ENCODE data around the gene SORL1. TPM values are rescaled to one million over a fixed set of nuclear protein-coding genes. Genes with fewer than 3 reads are reported as not detected.

Gene SORL1
- total RNA-seq, 1 experiment from 2014 or later, result 68.3 TPM

- H3K56ac ChIP-seq (ENCODE audit: insufficient read length, low read depth, low read length), result no peak overlapping the region
- no peak overlapping the region for H4K91ac ChIP-seq (ENCODE audit: insufficient read length, low read depth, low read length)
- H3K4me2 ChIP-seq (ENCODE audit: insufficient read depth, insufficient read length, low read length), result no peak overlapping the region
- H3K14ac ChIP-seq (ENCODE audit: insufficient read depth, low read length), result no peak overlapping the region
- H3K4ac ChIP-seq (ENCODE audit: low read depth, low read length), result no peak overlapping the region
- H2AK5ac ChIP-seq (ENCODE audit: insufficient read length, low read length), result no peak overlapping the region
- no peak overlapping the region for H2BK12ac ChIP-seq (ENCODE audit: insufficient read length, low read depth, low read length)
- H3T11ph ChIP-seq (ENCODE audit: low read length), result no peak overlapping the region
- no peaks in the 10 kb centered on the region for H3K27me3 ChIP-seq (ENCODE audit: insufficient read depth, low read length)
- peaks cover 15 to 36% (median 16%) of the 10 kb centered on the region in 3 experiments; a peak in 6 of 7 replicates for H3K36me3 Mint-ChIP-seq (ENCODE audit: insufficient read depth in 1 of 3, low read depth in 3 of 3)
- WGBS (ENCODE audit: extremely low coverage, insufficient read length, low lambda C conversion rate), result no CpG with 5 or more reads among the region's 2 CpGs
- H3K4me1 Mint-ChIP-seq, result peaks cover 72% of the 10 kb centered on the region in 2 experiments
- H3K9me3 ChIP-seq (ENCODE audit: control insufficient read depth, low read depth, low read length), result no peaks in the 10 kb centered on the region
- no peaks in the 10 kb centered on the region for H3K27me3 Mint-ChIP-seq (ENCODE audit: low read depth)
- TF ChIP-seq, protein P1, sequence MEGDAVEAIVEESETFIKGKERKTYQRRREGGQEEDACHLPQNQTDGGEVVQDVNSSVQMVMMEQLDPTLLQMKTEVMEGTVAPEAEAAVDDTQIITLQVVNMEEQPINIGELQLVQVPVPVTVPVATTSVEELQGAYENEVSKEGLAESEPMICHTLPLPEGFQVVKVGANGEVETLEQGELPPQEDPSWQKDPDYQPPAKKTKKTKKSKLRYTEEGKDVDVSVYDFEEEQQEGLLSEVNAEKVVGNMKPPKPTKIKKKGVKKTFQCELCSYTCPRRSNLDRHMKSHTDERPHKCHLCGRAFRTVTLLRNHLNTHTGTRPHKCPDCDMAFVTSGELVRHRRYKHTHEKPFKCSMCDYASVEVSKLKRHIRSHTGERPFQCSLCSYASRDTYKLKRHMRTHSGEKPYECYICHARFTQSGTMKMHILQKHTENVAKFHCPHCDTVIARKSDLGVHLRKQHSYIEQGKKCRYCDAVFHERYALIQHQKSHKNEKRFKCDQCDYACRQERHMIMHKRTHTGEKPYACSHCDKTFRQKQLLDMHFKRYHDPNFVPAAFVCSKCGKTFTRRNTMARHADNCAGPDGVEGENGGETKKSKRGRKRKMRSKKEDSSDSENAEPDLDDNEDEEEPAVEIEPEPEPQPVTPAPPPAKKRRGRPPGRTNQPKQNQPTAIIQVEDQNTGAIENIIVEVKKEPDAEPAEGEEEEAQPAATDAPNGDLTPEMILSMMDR (conservative IDR thresholded peaks at IDR 0.05), result no peak
- peak overlapping the region in 1 of 2 experiments; percentile 41; a peak in 3 of 5 replicates for H3K4me3 Mint-ChIP-seq
- H4K8ac ChIP-seq (replicated peaks; ENCODE audit: insufficient read length, low read depth, low read length), result no peak overlapping the region
- H3K27ac Mint-ChIP-seq, result peak overlapping the region; percentile 44 to 89 (median 83); a peak in 5 of 7 replicates
- no peak overlapping the region for H3K9ac ChIP-seq (ENCODE audit: extremely low read depth, insufficient read length, low read length)
- H2BK15ac ChIP-seq (ENCODE audit: low read depth, low read length), result no peak overlapping the region
- H3K79me1 ChIP-seq (ENCODE audit: insufficient read depth, low read depth, low read length, poor library complexity, severe bottlenecking), result peaks cover 4% of the 10 kb centered on the region
- no peaks in the 10 kb centered on the region for H3K23me2 ChIP-seq (ENCODE audit: insufficient read length, low read depth, low read length, poor library complexity, severe bottlenecking)
- DNase-seq, result no peak
- H3K18ac ChIP-seq (ENCODE audit: insufficient read length, low read depth, low read length), result no peak overlapping the region
- H2BK5ac ChIP-seq (ENCODE audit: insufficient read length, low read length), result no peak overlapping the region
- no peak overlapping the region for H3K27ac ChIP-seq (ENCODE audit: insufficient read length, low read depth, low read length)
- no peak overlapping the region for H4K5ac ChIP-seq (ENCODE audit: insufficient read length, low read depth, low read length)
- H2AFZ ChIP-seq (ENCODE audit: low read length), result no peak overlapping the region
- no peaks in the 10 kb centered on the region for H4K20me1 ChIP-seq (ENCODE audit: control insufficient read depth, insufficient read depth, insufficient read length)
- H2BK120ac ChIP-seq (ENCODE audit: low read depth, low read length, poor library complexity, severe bottlenecking), result no peak overlapping the region
- peaks cover 7% of the 10 kb centered on the region; the same call in 1 of the 2 replicates for H3K79me2 ChIP-seq (ENCODE audit: insufficient read depth, low read length)
- no peaks in the 10 kb centered on the region for H3K9me3 Mint-ChIP-seq
- H2BK20ac ChIP-seq (ENCODE audit: low read depth, low read length, poor library complexity, severe bottlenecking), result no peak overlapping the region
- H3K23ac ChIP-seq (ENCODE audit: insufficient read length, low read depth, low read length), result no peak overlapping the region
- peaks cover 32% of the 10 kb centered on the region; the same call in 1 of the 2 replicates for H3K4me1 ChIP-seq (ENCODE audit: insufficient read depth, low read length)
Measured at GRCh38 chr11:121467471-121467870, 15.4 kb downstream of the SORL1 start.

Measured in H9 (cell line).